GM10847 (cell line): ENCODE measurements around the gene SOHLH2.

Experiments
- POLR2A ChIP-seq: IDR thresholded peaks from 2 replicates; pipeline ENCODE4 v1.6.1; 2011; ENCODE audit not compliant: insufficient read length; ENCODE audit errors: extremely low read depth

SOHLH2 gene

DNA sequence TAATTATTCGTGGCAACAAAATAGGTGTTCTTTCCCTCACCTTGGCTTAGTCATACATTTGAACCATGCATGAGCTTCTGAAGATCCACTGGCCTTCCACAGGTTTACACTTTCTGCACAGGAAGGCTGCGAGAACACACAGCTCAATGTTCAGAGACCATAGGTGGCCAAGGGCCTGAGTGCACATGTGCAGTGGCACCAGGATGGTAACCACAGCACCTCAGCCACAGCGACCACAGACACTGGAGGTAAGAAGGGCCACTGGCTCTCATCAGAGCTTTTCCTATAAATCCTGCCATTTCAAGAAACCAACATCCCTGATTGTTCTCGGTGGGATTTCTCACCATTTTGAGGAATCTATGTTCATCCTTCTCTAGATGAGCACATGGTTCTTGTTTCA, 84.8 kb downstream of the SOHLH2 start:
- no peak for TF ChIP-seq POLR2A

DNA sequence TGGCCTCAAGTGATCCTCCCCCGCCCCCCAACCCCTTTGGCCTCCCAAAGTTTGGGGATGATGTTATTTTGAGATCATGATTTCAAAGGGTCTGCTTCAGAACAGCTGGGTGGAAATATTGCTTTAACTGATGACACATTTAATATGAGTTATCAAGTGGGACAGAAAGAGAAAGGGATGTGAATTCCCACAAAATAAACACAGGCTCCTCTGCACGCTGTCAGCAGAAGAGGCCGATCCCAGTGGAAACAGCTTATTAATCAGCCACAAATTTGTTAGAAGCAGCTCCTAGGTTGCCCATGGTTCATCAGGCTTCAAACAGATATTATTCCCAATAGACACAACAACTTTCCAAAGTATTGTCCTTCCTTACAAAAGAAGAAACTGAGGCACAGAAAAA, 87.9 kb downstream of the SOHLH2 start:
- TF ChIP-seq POLR2A, result no peak

DNA sequence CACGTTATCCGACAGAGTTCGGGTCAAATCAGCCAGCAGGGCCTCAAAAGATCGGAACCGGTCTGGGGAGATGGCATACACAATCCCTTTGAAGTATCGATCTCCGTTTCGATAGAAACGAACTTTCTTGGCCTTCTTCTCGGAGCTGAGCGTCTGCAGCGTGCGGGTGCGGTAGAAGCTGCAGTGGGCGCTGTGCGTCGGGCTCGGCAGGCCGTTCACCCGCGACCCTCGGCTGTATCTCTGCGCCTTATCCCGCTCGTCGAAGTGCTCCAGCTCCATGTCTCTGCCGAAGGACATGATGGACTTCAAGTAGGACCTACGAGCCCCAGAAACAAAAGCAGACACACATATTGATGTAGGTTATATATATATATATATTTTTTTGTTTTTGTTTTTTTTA, 88.5 kb downstream of the SOHLH2 start:
- no peak for TF ChIP-seq POLR2A

DNA sequence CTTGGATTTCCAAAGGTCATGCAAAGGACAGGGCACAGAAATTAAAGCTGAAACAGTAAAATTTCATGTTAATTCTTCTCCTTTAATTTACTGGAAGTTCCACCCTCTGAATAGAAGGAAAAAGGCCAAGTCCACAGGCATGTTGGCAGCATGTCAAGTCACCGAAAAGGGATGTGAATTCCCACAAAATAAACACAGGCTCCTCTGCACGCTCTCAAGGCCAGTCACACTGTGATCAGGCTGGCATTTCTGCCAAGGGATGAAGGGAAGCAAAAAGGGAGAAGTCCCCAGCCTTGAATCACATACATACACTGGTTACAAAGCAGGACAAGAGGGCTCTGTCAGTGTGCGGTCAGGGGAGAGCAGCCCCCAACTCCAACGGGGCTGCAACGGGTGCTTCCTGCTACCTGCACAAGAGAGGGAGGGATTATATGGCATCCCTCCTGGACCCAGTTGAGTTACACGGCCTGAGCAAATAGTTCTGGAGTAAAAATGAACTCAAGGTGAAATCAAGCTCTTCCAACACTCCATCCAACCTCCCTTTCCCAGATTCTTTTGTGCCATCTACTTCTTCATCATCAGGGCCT, 90.0 kb downstream of the SOHLH2 start:
- no peak for TF ChIP-seq POLR2A
